K562 (cell line): Measurements from ENCODE around the gene POLR1A. TPM values are rescaled to one million over a fixed set of nuclear protein-coding genes. Genes with fewer than 3 reads are reported as not detected.

Experiments
- ATF6 ChIP-seq: sonication (generic); formaldehyde crosslinking; IDR thresholded peaks from 2 replicates; pipeline ENCODE4 v1.4.0; 2020; ENCODE audit warnings: mild to moderate bottlenecking, missing genetic modification reagents
- ATF7 ChIP-seq: fragments of 450-650 bp; IDR thresholded peaks from 2 replicates; pipeline ENCODE4 v1.7.1; 2014; ENCODE audit warnings: mild to moderate bottlenecking, moderate library complexity
- BCL6 ChIP-seq: fragments of 250-450 bp; sonication (Bioruptor Pico); IDR thresholded peaks from 2 replicates; pipeline ENCODE4 v1.4.0; 2020
- E2F5 ChIP-seq: sonication (generic); formaldehyde crosslinking; IDR thresholded peaks from 2 replicates; pipeline ENCODE4 v1.8.0; 2022; ENCODE audit warnings: mild to moderate bottlenecking, missing genetic modification reagents
- GTF2E2 ChIP-seq: fragments of 200-800 bp; sonication (Bioruptor generic); IDR thresholded peaks from 2 replicates; pipeline ENCODE4 v1.6.1; 2016; ENCODE audit warnings: missing genetic modification characterization, missing compliant biosample characterization
- HCFC1 ChIP-seq: IDR thresholded peaks from 2 replicates; pipeline ENCODE4 v1.6.1; 2012; ENCODE audit warnings: low read depth, low read length, improper control_type of control experiment
- HLTF ChIP-seq: fragments of 450-650 bp; IDR thresholded peaks from 2 replicates; pipeline ENCODE4 v1.6.1; 2016
- IFI16 ChIP-seq: fragments of 250-450 bp; sonication (Bioruptor Pico); IDR thresholded peaks from 2 replicates; pipeline ENCODE4 v2.1.2; 2022; ENCODE audit warnings: mild to moderate bottlenecking, inconsistent platforms
- MCM5 ChIP-seq: fragments of 450-650 bp; IDR thresholded peaks from 2 replicates; pipeline ENCODE4 v1.6.1; 2016; ENCODE audit warnings: low read depth
- MEF2D ChIP-seq: conservative IDR thresholded peaks from 2 replicates; pipeline ENCODE4 v1.6.1; 2016; ENCODE audit warnings: low read depth, missing genetic modification characterization, missing compliant biosample characterization
- MEIS2 ChIP-seq: fragments of 450-650 bp; IDR thresholded peaks from 2 replicates; pipeline ENCODE4 v1.6.1; 2014; ENCODE audit warnings: mild to moderate bottlenecking; ENCODE audit not compliant: partially characterized antibody
- MNT ChIP-seq, 2 experiments: fragments of 450-650 bp; conservative IDR thresholded peaks; 2 replicates each; pipeline ENCODE4 v1.6.1; 2017; ENCODE audit warnings: mild to moderate bottlenecking in 2 of 2, moderate library complexity in 2 of 2
- PKNOX1 ChIP-seq: fragments of 450-650 bp; IDR thresholded peaks from 2 replicates; pipeline ENCODE4 v1.6.1; 2016
- RAD21 ChIP-seq, 2 experiments: fragments of 250-450 bp in 1 of 2; fragments of 450-650 bp in 1 of 2; sonication (Bioruptor Pico) in 1 of 2; formaldehyde crosslinking in 1 of 2; IDR thresholded peaks in 1 of 2; conservative IDR thresholded peaks in 1 of 2; 2 replicates each; pipeline versions ENCODE4 v1.4.0 to v1.8.0; 2020 to 2022; ENCODE audit warnings: mild to moderate bottlenecking in 2 of 2, moderate library complexity in 1 of 2
- STAT5A ChIP-seq: IDR thresholded peaks from 2 replicates; pipeline ENCODE4 v1.6.1; 2012; ENCODE audit warnings: low read length, inconsistent platforms, borderline replicate concordance
- SUPT5H ChIP-seq: fragments of 450-650 bp; IDR thresholded peaks from 2 replicates; pipeline ENCODE4 v1.6.1; 2016
- TCF3 ChIP-seq: sonication (generic); formaldehyde crosslinking; IDR thresholded peaks from 2 replicates; pipeline ENCODE4 v1.4.0; 2020; ENCODE audit warnings: mild to moderate bottlenecking, missing genetic modification reagents
- TFAP4 ChIP-seq: sonication (generic); formaldehyde crosslinking; IDR thresholded peaks from 2 replicates; pipeline ENCODE4 v1.8.0; 2022; ENCODE audit warnings: missing genetic modification reagents, mild to moderate bottlenecking, moderate library complexity, borderline replicate concordance
- ZBTB7A ChIP-seq: IDR thresholded peaks from 2 replicates; pipeline ENCODE4 v1.6.1; 2011; ENCODE audit warnings: low read depth, mild to moderate bottlenecking, low read length, moderate library complexity, borderline replicate concordance; ENCODE audit not compliant: control insufficient read depth
- ZFX ChIP-seq: sonication (generic); formaldehyde crosslinking; IDR thresholded peaks from 2 replicates; pipeline ENCODE4 v1.8.0; 2022; ENCODE audit warnings: mild to moderate bottlenecking, missing genetic modification reagents, moderate library complexity
- ZNF639 ChIP-seq, 2 experiments: fragments of 200-800 bp in 1 of 2; sonication (Bioruptor generic) in 1 of 2; sonication (generic) in 1 of 2; formaldehyde crosslinking in 1 of 2; IDR thresholded peaks in 1 of 2; conservative IDR thresholded peaks in 1 of 2; 2 replicates each; pipeline versions ENCODE4 v1.5.0 to v1.6.1; 2016 to 2020; ENCODE audit warnings: missing compliant biosample characterization in 1 of 2, missing genetic modification characterization in 1 of 2, missing genetic modification reagents in 1 of 2
- polyA plus RNA-seq, 8 experiments: library from polyadenylated mRNA; depleted of rRNA in 4 of 8; stranded (reverse) in 5 of 8; unstranded in 3 of 8; fragments of >200 nt; fragmentation: Nextera tagmentation in 2 of 8; fragmentation: Illumina TruSeq in 1 of 8; extraction: Ambion mirVana in 2 of 8; extraction: Trizol in 1 of 8; gene quantifications; 2 replicates each; pipeline versions ENCODE4 v1.2.1 to v1.2.3, GENCODE V29; 2011 to 2014; ENCODE audit warnings: inconsistent platforms in 1 of 8, missing spikeins in 1 of 8
- total RNA-seq, 7 experiments: library from RNA; depleted of rRNA in 6 of 7; stranded (reverse); fragments of >200 nt in 6 of 7; fragmentation: Illumina TruSeq in 2 of 7; extraction: Trizol in 2 of 7; gene quantifications; 2 replicates each; pipeline versions ENCODE4 v1.2.1 to v1.2.3, GENCODE V29; 2011 to 2021; ENCODE audit warnings: low replicate concordance in 1 of 7

The POLR1A gene
- total and polyA plus RNA-seq, 9 of the 15 experiments (the other 6 are each of a cell fraction or from before 2014, with no cell fraction given): 3.0 to 72.1 (median 21.8) TPM

GRCh38 chr2:85996591-85996990 lies 109.1 kb downstream of the POLR1A start (continued):
- TF ChIP-seq HLTF (no peak), MEF2D (tag) (0 out of 2 replicates have a peak, but pooled peaks have one; percentile 20), BCL6 (CRISPR knock-in tag) (no peak), E2F5 (CRISPR knock-in tag) (no peak), TCF3 (CRISPR knock-in tag) (peak; percentile 87), MEIS2 (peak; percentile 6), STAT5A (peak; percentile 53; the same call in 1 of the 2 replicates), ZFX (CRISPR knock-in tag) (peak; percentile 49), GTF2E2 (tag) (no peak), ZBTB7A (peak; percentile 96), HCFC1 (no peak), PKNOX1 (0 out of 2 replicates have a peak, but pooled peaks have one; percentile 45), TFAP4 (0 out of 2 replicates have a peak, but pooled peaks have one; percentile 45), IFI16 (CRISPR knock-in tag) (no peak), SUPT5H (0 out of 2 replicates have a peak, but pooled peaks have one; percentile 16), ATF6 (CRISPR knock-in tag) (no peak), ATF7 (0 out of 2 replicates have a peak, but pooled peaks have one; percentile 33), MNT (conservative IDR thresholded peaks at IDR 0.05) (0 out of 4 replicates have a peak, but pooled peaks of 1 of the 2 experiments have one; percentile 40), ZNF639 (CRISPR knock-in tag; conservative IDR thresholded peaks at IDR 0.05 in 1 of 2, IDR thresholded peaks at IDR 0.05 in 1 of 2) (0 out of 4 replicates have a peak, but pooled peaks of 1 of the 2 experiments have one; percentile 46), MCM5 (no peak), RAD21 (CRISPR knock-in tag; conservative IDR thresholded peaks at IDR 0.05 in 1 of 2, IDR thresholded peaks at IDR 0.05 in 1 of 2) (peak in 1 of 2 experiments; percentile 13; a peak in 2 of 4 replicates)
